Limb (tissue), 2 donors: ENCODE measurements around the gene APRT.

Experiments used
- DNase-seq, 2 donors: peaks; one replicate each; pipeline ENCODE4 v3.0.0-alpha.2; 2016; ENCODE audit errors: extremely low spot score in 2 of 2

APRT gene

GRCh38 chr16:88807626-88808453 lies 3.9 kb downstream of the APRT start:
- no peak for DNase-seq

GRCh38 chr16:88807142-88807625 lies 4.5 kb downstream of the APRT start:
- DNase-seq, result peak in 1 of 2 donors; percentile 26

- peak in 1 of 2 donors; percentile 29 for DNase-seq
Measured at GRCh38 chr16:88806491-88807111, 5.1 kb downstream of the APRT start.

- no peak for DNase-seq
Measured at GRCh38 chr16:88805887-88806393, 5.8 kb downstream of the APRT start.

GRCh38 chr16:88805340-88805715 lies 6.4 kb downstream of the APRT start:
- no peak for DNase-seq

- DNase-seq, result peak in 1 of 2 donors; percentile 27
Measured at GRCh38 chr16:88804552-88805339, 7.0 kb downstream of the APRT start.

GRCh38 chr16:88804173-88804551 lies 7.6 kb downstream of the APRT start:
- DNase-seq, result no peak

- peak; percentile 84 to 94 for DNase-seq
Measured at GRCh38 chr16:88803264-88803987, 8.3 kb downstream of the APRT start, which contains the start of gene CDT1. Gene CDT1 (plus strand): TSS chr16:88803789. CDS start chr16:88803832, 43 bp downstream.

GRCh38 chr16:88800277-88800592 lies 11.5 kb downstream of the APRT start:
- no peak for DNase-seq

- DNase-seq, result no peak
Measured at GRCh38 chr16:88799569-88800276, 12.0 kb downstream of the APRT start.

GRCh38 chr16:88798772-88799455 lies 12.8 kb downstream of the APRT start:
- no peak for DNase-seq

- no peak for DNase-seq
Measured at GRCh38 chr16:88798073-88798472, 13.7 kb downstream of the APRT start.

- no peak for DNase-seq
Measured at GRCh38 chr16:88796278-88796677, 15.4 kb downstream of the APRT start.

GRCh38 chr16:88793251-88793954 lies 18.3 kb downstream of the APRT start:
- no peak for DNase-seq

GRCh38 chr16:88792668-88793250 lies 19.0 kb downstream of the APRT start:
- DNase-seq, result peak in 1 of 2 donors; percentile 27

GRCh38 chr16:88792078-88792550 lies 19.6 kb downstream of the APRT start:
- DNase-seq, result no peak

- peak in 1 of 2 donors; percentile 42 for DNase-seq
Measured at GRCh38 chr16:88790312-88791211, 21.2 kb downstream of the APRT start.

GRCh38 chr16:88789594-88789993 lies 22.1 kb downstream of the APRT start:
- DNase-seq, result no peak
